Breast epithelium (tissue), 4 donors: ENCODE measurements around the gene PRKRIP1. TPM values are rescaled to one million over a fixed set of nuclear protein-coding genes. Genes with fewer than 3 reads are reported as not detected.
A peak's percentile ranks its signal among the peaks of the same experiment; 100 is the strongest.

Experiments used
- DNase-seq, 2 donors: peaks; one replicate each; pipeline ENCODE4 v3.0.0-alpha.2; 2019; ENCODE audit warnings: low spot score in 2 of 2
- H3K27ac ChIP-seq, 2 donors: fragments of 200-600 bp; sonication (generic) in 1 of 2; one replicate each; pipeline ENCODE4 v1.5.1; 2016 to 2019; ENCODE audit warnings: mild to moderate bottlenecking in 1 of 2
- H3K27me3 ChIP-seq, 2 donors: fragments of 200-600 bp; sonication (generic) in 1 of 2; one replicate each; pipeline versions ENCODE4 v1.5.1 to v1.6.0; 2017 to 2019; ENCODE audit warnings: control low read depth in 1 of 2, mild to moderate bottlenecking in 1 of 2
- H3K36me3 ChIP-seq: fragments of 200-600 bp; one replicate; pipeline ENCODE4 v1.5.1; 2019
- H3K4me1 ChIP-seq, 2 donors: fragments of 200-600 bp; sonication (generic); one replicate each; pipeline ENCODE4 v1.5.1; 2016 to 2019; ENCODE audit warnings: control low read depth in 1 of 2
- H3K4me3 ChIP-seq, 3 donors: fragments of 200-600 bp; sonication (generic); 1 replicate in 2 of 3; 2 replicates in 1 of 3; pipeline ENCODE4 v1.5.1; 2016 to 2019; ENCODE audit warnings: mild to moderate bottlenecking in 3 of 3, moderate library complexity in 2 of 3
- H3K9me3 ChIP-seq, 2 donors: fragments of 200-600 bp; sonication (generic) in 1 of 2; one replicate each; pipeline ENCODE4 v1.5.1; 2016 to 2019; ENCODE audit warnings: control low read depth in 1 of 2
- POLR2A ChIP-seq: fragments of 450-650 bp; IDR thresholded peaks from one replicate; pipeline ENCODE4 v1.6.1; 2016; ENCODE audit warnings: antibody characterized with exemption, mild to moderate bottlenecking, moderate library complexity
- POLR2AphosphoS5 ChIP-seq, 3 donors: sonication (generic); formaldehyde crosslinking; IDR thresholded peaks; one replicate each; pipeline ENCODE4 v1.6.1; 2017; ENCODE audit warnings: antibody characterized with exemption in 3 of 3
- intact Hi-C: fragments of 100-400 bp; cut with DNase I; formaldehyde crosslinking; loops from one replicate; pipeline ENCODE4 v1.15.1; 2023; ENCODE audit warnings: low total_unique reads
- total RNA-seq, 3 donors: library from RNA; depleted of rRNA; stranded (reverse); fragments of >200 nt; gene quantifications; one replicate each; pipeline ENCODE4 v1.1.0, GENCODE V29; 2016
- TF ChIP-seq, protein P1 (sequence below), 3 donors: fragments of 450-650 bp; IDR thresholded peaks; one replicate each; pipeline ENCODE4 v1.5.1; 2016 to 2017; ENCODE audit warnings: antibody characterized with exemption in 3 of 3, mild to moderate bottlenecking in 3 of 3, moderate library complexity in 3 of 3

The PRKRIP1 gene
- total RNA-seq, 3 donors from 2014 or later, result 17.3 to 30.5 (median 29.7) TPM

DNA sequence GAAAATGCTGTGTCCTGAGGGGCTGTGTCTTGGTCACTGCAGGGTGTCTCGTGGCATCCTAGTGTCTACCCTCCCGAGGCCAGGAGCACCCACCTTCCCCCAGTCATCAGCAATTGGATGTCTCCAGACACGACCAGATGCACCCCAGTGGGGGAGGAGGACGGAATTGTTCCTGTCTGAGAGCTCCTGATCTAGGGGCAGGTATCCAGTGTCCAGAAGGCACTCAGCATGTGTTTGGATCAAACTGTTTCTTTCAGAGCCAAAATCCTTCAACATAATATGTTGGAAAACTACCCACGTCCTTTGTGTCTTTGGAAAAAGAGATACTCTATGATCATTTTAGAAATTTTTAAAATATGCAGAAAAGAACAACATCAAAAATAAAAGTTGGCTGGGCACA lies 16.9 kb downstream of the PRKRIP1 start:
- Histone ChIP-seq H3K9me3 (peaks cover 0 to 4% of the 10 kb centered on the region in 2 donors), H3K36me3 (peaks cover under 1% of the 10 kb centered on the region), H3K4me1 (no peaks in the 10 kb centered on the region), H3K27ac (no peak overlapping the region), H3K27me3 (no peaks in the 10 kb centered on the region), H3K4me3 (no peak overlapping the region)
- TF ChIP-seq, protein P1, sequence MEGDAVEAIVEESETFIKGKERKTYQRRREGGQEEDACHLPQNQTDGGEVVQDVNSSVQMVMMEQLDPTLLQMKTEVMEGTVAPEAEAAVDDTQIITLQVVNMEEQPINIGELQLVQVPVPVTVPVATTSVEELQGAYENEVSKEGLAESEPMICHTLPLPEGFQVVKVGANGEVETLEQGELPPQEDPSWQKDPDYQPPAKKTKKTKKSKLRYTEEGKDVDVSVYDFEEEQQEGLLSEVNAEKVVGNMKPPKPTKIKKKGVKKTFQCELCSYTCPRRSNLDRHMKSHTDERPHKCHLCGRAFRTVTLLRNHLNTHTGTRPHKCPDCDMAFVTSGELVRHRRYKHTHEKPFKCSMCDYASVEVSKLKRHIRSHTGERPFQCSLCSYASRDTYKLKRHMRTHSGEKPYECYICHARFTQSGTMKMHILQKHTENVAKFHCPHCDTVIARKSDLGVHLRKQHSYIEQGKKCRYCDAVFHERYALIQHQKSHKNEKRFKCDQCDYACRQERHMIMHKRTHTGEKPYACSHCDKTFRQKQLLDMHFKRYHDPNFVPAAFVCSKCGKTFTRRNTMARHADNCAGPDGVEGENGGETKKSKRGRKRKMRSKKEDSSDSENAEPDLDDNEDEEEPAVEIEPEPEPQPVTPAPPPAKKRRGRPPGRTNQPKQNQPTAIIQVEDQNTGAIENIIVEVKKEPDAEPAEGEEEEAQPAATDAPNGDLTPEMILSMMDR (IDR thresholded peaks at IDR 0.05), result no peak
- TF ChIP-seq POLR2A (no peak), POLR2AphosphoS5 (IDR thresholded peaks at IDR 0.05) (no peak)
- intact Hi-C loops, result no loop called here
- no peak for DNase-seq

DNA sequence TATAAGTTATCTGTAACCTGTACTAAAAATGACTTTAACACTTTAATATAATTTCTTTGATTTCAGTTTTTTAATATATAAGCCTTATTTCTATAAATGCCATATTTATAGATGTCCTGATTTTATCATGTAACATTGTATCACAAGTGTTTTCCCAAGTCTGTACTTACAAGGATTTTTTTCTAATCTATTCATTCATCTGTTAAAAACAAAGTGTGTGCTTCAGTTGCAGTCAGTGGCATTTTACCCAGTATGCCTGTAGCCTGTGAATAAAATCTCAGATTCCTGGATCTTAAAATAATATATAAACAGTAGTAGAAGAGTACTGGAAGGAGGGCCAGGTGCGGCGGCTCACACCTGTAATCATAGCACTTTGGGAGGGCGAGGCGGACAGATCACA lies 17.4 kb downstream of the PRKRIP1 start:
- Histone ChIP-seq H3K36me3 (no peaks in the 10 kb centered on the region), H3K27ac (no peak overlapping the region), H3K27me3 (no peaks in the 10 kb centered on the region), H3K4me1 (no peaks in the 10 kb centered on the region), H3K9me3 (peaks cover 0 to 4% of the 10 kb centered on the region in 2 donors), H3K4me3 (no peak overlapping the region)
- no peak for DNase-seq
- TF ChIP-seq POLR2AphosphoS5 (IDR thresholded peaks at IDR 0.05), result no peak
- TF ChIP-seq POLR2A, result no peak
- TF ChIP-seq, protein P1 (IDR thresholded peaks at IDR 0.05), result no peak
- intact Hi-C loops, result no loop called here

GRCh38 chr7:102415685-102416225 lies 19.6 kb downstream of the PRKRIP1 start:
- Histone ChIP-seq H3K27ac (peak overlapping the region in 1 of 2 donors; percentile 8), H3K36me3 (no peaks in the 10 kb centered on the region), H3K4me3 (no peak overlapping the region), H3K27me3 (no peaks in the 10 kb centered on the region), H3K9me3 (no peaks in the 10 kb centered on the region), H3K4me1 (no peaks in the 10 kb centered on the region)
- TF ChIP-seq POLR2A (no peak), POLR2AphosphoS5 (IDR thresholded peaks at IDR 0.05) (no peak)
- TF ChIP-seq, protein P1 (IDR thresholded peaks at IDR 0.05), result no peak
- intact Hi-C loops, result no loop called here
- DNase-seq, result no peak

GRCh38 chr7:102416406-102416805 lies 20.2 kb downstream of the PRKRIP1 start:
- H3K4me1 ChIP-seq, result no peaks in the 10 kb centered on the region
- no peak for DNase-seq
- H3K4me3 ChIP-seq, result no peak overlapping the region
- H3K27ac ChIP-seq, result no peak overlapping the region
- intact Hi-C loops, result no loop called here
- no peaks in the 10 kb centered on the region for H3K27me3 ChIP-seq
- no peak for TF ChIP-seq POLR2AphosphoS5 (IDR thresholded peaks at IDR 0.05)
- TF ChIP-seq, protein P1 (IDR thresholded peaks at IDR 0.05), result no peak
- no peak for TF ChIP-seq POLR2A
- H3K9me3 ChIP-seq, result no peaks in the 10 kb centered on the region
- no peaks in the 10 kb centered on the region for H3K36me3 ChIP-seq

DNA sequence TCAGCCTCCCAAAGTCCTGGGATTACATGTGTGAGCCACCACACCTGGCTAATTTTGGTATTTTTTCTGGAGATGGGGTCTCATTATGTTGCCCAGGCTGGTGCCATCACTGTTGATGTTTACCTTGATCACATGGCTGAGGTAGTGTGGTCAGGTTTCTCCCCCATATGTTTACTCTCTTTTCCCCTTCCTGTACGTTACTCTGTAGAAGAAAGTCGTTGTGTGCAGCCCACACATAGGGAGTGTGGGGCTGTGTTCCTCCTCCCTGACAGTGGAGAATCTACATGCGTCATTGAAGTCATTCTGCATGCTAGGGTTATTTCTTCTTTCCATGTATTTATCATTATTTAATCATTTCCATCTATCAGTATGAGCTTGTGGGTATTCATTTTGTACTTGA lies 20.9 kb downstream of the PRKRIP1 start:
- no peaks in the 10 kb centered on the region for H3K27me3 ChIP-seq
- intact Hi-C loops, result no loop called here
- no peak overlapping the region for H3K27ac ChIP-seq
- no peak for DNase-seq
- H3K4me3 ChIP-seq, result no peak overlapping the region
- H3K36me3 ChIP-seq, result no peaks in the 10 kb centered on the region
- H3K4me1 ChIP-seq, result no peaks in the 10 kb centered on the region
- H3K9me3 ChIP-seq, result no peaks in the 10 kb centered on the region
- TF ChIP-seq, protein P1 (IDR thresholded peaks at IDR 0.05), result no peak
- TF ChIP-seq POLR2AphosphoS5 (IDR thresholded peaks at IDR 0.05) (no peak), POLR2A (no peak)
